Anterior cingulate cortex (tissue), 58 donors: ENCODE results near the gene H6PD.
"Not testable (repeated sequence)": the region's sequence is repeated elsewhere in the genome, so short reads cannot be mapped to it uniquely, and the experiment has no call there.

Source experiments
- DNase-seq, 58 donors: peaks; one replicate each; lab custom pipeline; 2025; lab: John Stamatoyannopoulos, UW

The H6PD gene

GRCh38 chr1:9293241-9293532, 58.6 kb downstream of the H6PD start:
- no peak for DNase-seq

GRCh38 chr1:9293533-9294404, 59.2 kb downstream of the H6PD start:
- peak in 5 of 58 donors; percentile 19 to 40 (median 23) for DNase-seq

- no peak for DNase-seq
Measured at GRCh38 chr1:9294405-9294773, 59.8 kb downstream of the H6PD start.

- DNase-seq: peak in 5 of 58 donors; percentile 18 to 41 (median 28)
Measured at GRCh38 chr1:9294910-9295636, 60.5 kb downstream of the H6PD start.

GRCh38 chr1:9295884-9296283, 61.3 kb downstream of the H6PD start:
- no peak for DNase-seq

- DNase-seq: peak in 2 of 58 donors; percentile 20 to 22
Measured at GRCh38 chr1:9296850-9297249, 62.3 kb downstream of the H6PD start.

GRCh38 chr1:9297831-9298230, 63.3 kb downstream of the H6PD start:
- DNase-seq: no peak

GRCh38 chr1:9298282-9298681, 63.7 kb downstream of the H6PD start:
- DNase-seq: no peak

- DNase-seq: not testable (repeated sequence)
Measured at GRCh38 chr1:9299571-9300541, 65.3 kb downstream of the H6PD start.

GRCh38 chr1:9300573-9300972, 66.0 kb downstream of the H6PD start:
- DNase-seq: no peak

- no peak for DNase-seq
Measured at GRCh38 chr1:9302745-9303524, 68.4 kb downstream of the H6PD start.

- no peak for DNase-seq
Measured at GRCh38 chr1:9303916-9304315, 69.3 kb downstream of the H6PD start.

- no peak for DNase-seq
Measured at GRCh38 chr1:9305216-9305615, 70.6 kb downstream of the H6PD start.

- DNase-seq: no peak
Measured at GRCh38 chr1:9306006-9306405, 71.4 kb downstream of the H6PD start.

GRCh38 chr1:9307303-9307702, 72.7 kb downstream of the H6PD start:
- DNase-seq: no peak

- no peak for DNase-seq
Measured at GRCh38 chr1:9308236-9308785, 73.7 kb downstream of the H6PD start.

- no peak for DNase-seq
Measured at GRCh38 chr1:9309080-9309479, 74.5 kb downstream of the H6PD start.

GRCh38 chr1:9309991-9310390, 75.4 kb downstream of the H6PD start:
- DNase-seq: no peak

GRCh38 chr1:9311029-9311428, 76.5 kb downstream of the H6PD start:
- DNase-seq: peak in 33 of 58 donors; percentile 5 to 69 (median 30)

- no peak for DNase-seq
Measured at GRCh38 chr1:9311479-9311878, 76.9 kb downstream of the H6PD start.
